Fibroblast of upper back skin (primary cell): ENCODE results near the gene SYNM.

Experiments used
- DNase-seq: peaks from one replicate; pipeline ENCODE4 v3.0.0-alpha.2; 2013

SYNM gene

GRCh38 chr15:99172171-99172570 lies 67.3 kb downstream of the SYNM start:
- DNase-seq: no peak

- no peak for DNase-seq
These were observed 68.1 kb downstream of the SYNM start for GRCh38 chr15:99172989-99173388.

- no peak for DNase-seq
These were observed 69.9 kb downstream of the SYNM start for GRCh38 chr15:99174567-99175395.

GRCh38 chr15:99176757-99177156 lies 71.9 kb downstream of the SYNM start:
- DNase-seq: no peak

GRCh38 chr15:99177679-99178078 lies 72.8 kb downstream of the SYNM start:
- no peak for DNase-seq

GRCh38 chr15:99180086-99180963 lies 75.4 kb downstream of the SYNM start:
- peak; percentile 67 for DNase-seq

- DNase-seq: no peak
These were observed 76.1 kb downstream of the SYNM start for GRCh38 chr15:99180964-99181306.

GRCh38 chr15:99181545-99181971 lies 76.7 kb downstream of the SYNM start:
- DNase-seq: no peak

GRCh38 chr15:99182791-99183190 lies 77.9 kb downstream of the SYNM start:
- DNase-seq: no peak
